ENCODE results near the gene GDA. TPM values are rescaled to one million over a fixed set of nuclear protein-coding genes. Genes with fewer than 3 reads are reported as not detected.

The GDA gene
- not detected for polyA plus RNA-seq

- Mint-ChIP-seq H3K36me3 (no peaks in the 10 kb centered on the region), H3K27ac (peak within 1 kb of the TSS in 1 of 3 donors; percentile 23), H3K9me3 (peaks cover 0 to 5% (median 0%) of the 10 kb centered on the region in 3 donors), H3K4me1 (peaks cover 2 to 10% (median 6%) of the 10 kb centered on the region in 3 donors), H3K27me3 (peaks cover 22% of the 10 kb centered on the region), H3K4me3 (peak within 1 kb of the TSS in 2 of 4 donors; percentile 54 to 75)
These were observed at the start of gene GDA for GRCh38 chr9:72149231-72149975. Gene GDA, plus strand, starts transcription at chr9:72149440. Its CDS starts 120 bp downstream, at chr9:72149560.

- Mint-ChIP-seq H3K9me3 (peaks cover 0 to 4% (median under 1%) of the 10 kb centered on the region in 3 donors), H3K27ac (no peak overlapping the region), H3K36me3 (peaks cover 3% of the 10 kb centered on the region), H3K4me3 (no peak overlapping the region), H3K4me1 (no peaks in the 10 kb centered on the region), H3K27me3 (no peaks in the 10 kb centered on the region)
These were observed 46.7 kb upstream of the GDA start for GRCh38 chr9:72102520-72102919.

GRCh38 chr9:72113056-72113455, 36.2 kb upstream of the GDA start:
- no peaks in the 10 kb centered on the region for H3K9me3 Mint-ChIP-seq
- no peaks in the 10 kb centered on the region for H3K4me1 Mint-ChIP-seq
- H3K27me3 Mint-ChIP-seq = no peaks in the 10 kb centered on the region
- H3K4me3 Mint-ChIP-seq = no peak overlapping the region
- H3K36me3 Mint-ChIP-seq = no peaks in the 10 kb centered on the region
- no peak overlapping the region for H3K27ac Mint-ChIP-seq

- Mint-ChIP-seq H3K9me3 (peaks cover 0 to 2% (median 0%) of the 10 kb centered on the region in 3 donors), H3K4me3 (no peak overlapping the region), H3K27me3 (no peaks in the 10 kb centered on the region), H3K27ac (no peak overlapping the region), H3K36me3 (no peaks in the 10 kb centered on the region), H3K4me1 (peaks cover 0 to 2% (median 0%) of the 10 kb centered on the region in 3 donors)
These were observed 29.4 kb upstream of the GDA start for GRCh38 chr9:72119853-72120252.

GRCh38 chr9:72124947-72125346, 24.3 kb upstream of the GDA start:
- no peaks in the 10 kb centered on the region for H3K36me3 Mint-ChIP-seq
- H3K9me3 Mint-ChIP-seq = peaks cover 0 to 3% (median 0%) of the 10 kb centered on the region in 3 donors
- peaks cover 0 to 2% (median 0%) of the 10 kb centered on the region in 3 donors for H3K4me1 Mint-ChIP-seq
- no peak overlapping the region for H3K4me3 Mint-ChIP-seq
- H3K27ac Mint-ChIP-seq = no peak overlapping the region
- H3K27me3 Mint-ChIP-seq = peaks cover 6% of the 10 kb centered on the region

GRCh38 chr9:72127753-72128152, 21.5 kb upstream of the GDA start:
- no peak overlapping the region for H3K4me3 Mint-ChIP-seq
- peaks cover 6% of the 10 kb centered on the region for H3K27me3 Mint-ChIP-seq
- H3K9me3 Mint-ChIP-seq = peaks cover 0 to 1% (median 0%) of the 10 kb centered on the region in 3 donors
- H3K36me3 Mint-ChIP-seq = no peaks in the 10 kb centered on the region
- no peak overlapping the region for H3K27ac Mint-ChIP-seq
- no peaks in the 10 kb centered on the region for H3K4me1 Mint-ChIP-seq

- Mint-ChIP-seq H3K27ac (no peak overlapping the region), H3K9me3 (peaks cover 0 to 1% (median 0%) of the 10 kb centered on the region in 3 donors), H3K27me3 (peaks cover 6% of the 10 kb centered on the region), H3K4me3 (no peak overlapping the region), H3K4me1 (no peaks in the 10 kb centered on the region), H3K36me3 (no peaks in the 10 kb centered on the region)
These were observed 20.7 kb upstream of the GDA start for GRCh38 chr9:72128526-72128925.

GRCh38 chr9:72129271-72130156, 19.7 kb upstream of the GDA start:
- H3K27ac Mint-ChIP-seq = no peak overlapping the region
- H3K27me3 Mint-ChIP-seq = peaks cover 6% of the 10 kb centered on the region
- no peaks in the 10 kb centered on the region for H3K36me3 Mint-ChIP-seq
- H3K4me3 Mint-ChIP-seq = no peak overlapping the region
- H3K4me1 Mint-ChIP-seq = no peaks in the 10 kb centered on the region
- H3K9me3 Mint-ChIP-seq = peaks cover 0 to 1% (median 0%) of the 10 kb centered on the region in 3 donors

GRCh38 chr9:72130321-72130720, 18.9 kb upstream of the GDA start:
- H3K4me1 Mint-ChIP-seq = no peaks in the 10 kb centered on the region
- peaks cover 6% of the 10 kb centered on the region for H3K27me3 Mint-ChIP-seq
- H3K4me3 Mint-ChIP-seq = no peak overlapping the region
- no peaks in the 10 kb centered on the region for H3K36me3 Mint-ChIP-seq
- H3K9me3 Mint-ChIP-seq = peaks cover 0 to 1% (median 0%) of the 10 kb centered on the region in 3 donors
- no peak overlapping the region for H3K27ac Mint-ChIP-seq

GRCh38 chr9:72131206-72131605, 18.0 kb upstream of the GDA start:
- Mint-ChIP-seq H3K4me3 (no peak overlapping the region), H3K4me1 (no peaks in the 10 kb centered on the region), H3K9me3 (peaks cover 0 to 1% (median 0%) of the 10 kb centered on the region in 3 donors), H3K27ac (no peak overlapping the region), H3K36me3 (no peaks in the 10 kb centered on the region), H3K27me3 (peaks cover 6% of the 10 kb centered on the region)

GRCh38 chr9:72132052-72132451, 17.2 kb upstream of the GDA start:
- no peaks in the 10 kb centered on the region for H3K4me1 Mint-ChIP-seq
- no peaks in the 10 kb centered on the region for H3K9me3 Mint-ChIP-seq
- no peaks in the 10 kb centered on the region for H3K36me3 Mint-ChIP-seq
- H3K27ac Mint-ChIP-seq = no peak overlapping the region
- H3K27me3 Mint-ChIP-seq = peaks cover 6% of the 10 kb centered on the region
- no peak overlapping the region for H3K4me3 Mint-ChIP-seq

- H3K27ac Mint-ChIP-seq = no peak overlapping the region
- no peaks in the 10 kb centered on the region for H3K36me3 Mint-ChIP-seq
- no peak overlapping the region for H3K4me3 Mint-ChIP-seq
- peaks cover 5% of the 10 kb centered on the region for H3K27me3 Mint-ChIP-seq
- no peaks in the 10 kb centered on the region for H3K9me3 Mint-ChIP-seq
- no peaks in the 10 kb centered on the region for H3K4me1 Mint-ChIP-seq
These were observed 15.7 kb upstream of the GDA start for GRCh38 chr9:72133365-72134035.

GRCh38 chr9:72134801-72135200, 14.4 kb upstream of the GDA start:
- no peaks in the 10 kb centered on the region for H3K9me3 Mint-ChIP-seq
- no peak overlapping the region for H3K27ac Mint-ChIP-seq

GRCh38 chr9:72137697-72138365, 11.4 kb upstream of the GDA start:
- Mint-ChIP-seq H3K27ac (no peak overlapping the region), H3K4me3 (no peak overlapping the region), H3K36me3 (no peaks in the 10 kb centered on the region), H3K27me3 (peaks cover 3% of the 10 kb centered on the region), H3K9me3 (no peaks in the 10 kb centered on the region), H3K4me1 (no peaks in the 10 kb centered on the region)

More at GRCh38 chr9:72134801-72135200, 14.4 kb upstream of the GDA start:
- Mint-ChIP-seq H3K4me1 (no peaks in the 10 kb centered on the region), H3K36me3 (no peaks in the 10 kb centered on the region), H3K4me3 (no peak overlapping the region), H3K27me3 (peaks cover 4% of the 10 kb centered on the region)

Data from IgD-negative memory B cell (primary cell).